HEK293 (cell line): Measurements from ENCODE around the gene AFF2.

Source experiments
- CTCF ChIA-PET: fragments of 350-600 bp; formaldehyde crosslinking; extraction: SDS; loops from one replicate; lab custom pipeline; 2021; ENCODE audit warnings: antibody characterized with exemption; lab: Yijun Ruan, JAX
- POLR2A ChIA-PET: fragments of 300-600 bp; formaldehyde crosslinking; extraction: SDS; loops from one replicate; lab custom pipeline; 2020; ENCODE audit warnings: antibody characterized with exemption, inconsistent platforms; lab: Yijun Ruan, JAX
- H3K27ac ChIP-seq: fragments of 200-500 bp; sonication (Bioruptor generic); 2 replicates; pipeline ENCODE4 v1.5.1; 2014; ENCODE audit warnings: low read depth, low read length, control low read depth, inconsistent platforms; ENCODE audit errors: extremely low read depth
- H3K36me3 ChIP-seq, 2 experiments: fragments of 200-500 bp in 1 of 2; sonication (Bioruptor generic) in 1 of 2; 1 replicate in 1 of 2; 2 replicates in 1 of 2; pipeline ENCODE4 v1.5.1; 2014 to 2017; ENCODE audit warnings: inconsistent platforms in 2 of 2, low read length in 2 of 2; ENCODE audit not compliant: control insufficient read depth in 2 of 2, insufficient read depth in 1 of 2
- H3K4me1 ChIP-seq: fragments of 200-500 bp; sonication (Bioruptor generic); 2 replicates; pipeline ENCODE4 v1.5.1; 2014; ENCODE audit warnings: mild to moderate bottlenecking, low read length, inconsistent platforms; ENCODE audit not compliant: control insufficient read depth, insufficient read depth
- H3K4me3 ChIP-seq: 2 replicates; pipeline ENCODE4 v1.5.1; 2011; ENCODE audit warnings: low read depth, mild to moderate bottlenecking, control low read depth, low read length, moderate library complexity
- H3K9me3 ChIP-seq: fragments of 200-500 bp; sonication (Bioruptor generic); 2 replicates; pipeline ENCODE4 v1.5.1; 2014; ENCODE audit warnings: low read depth, low read length, inconsistent platforms; ENCODE audit not compliant: control insufficient read depth, insufficient read depth
- GLI2 ChIP-seq: fragments of 450-650 bp; formaldehyde crosslinking; IDR thresholded peaks from 2 replicates; pipeline ENCODE4; 2017; ENCODE audit warnings: missing biosample characterization, missing genetic modification characterization, low read depth, borderline replicate concordance
- MEIS1 ChIP-seq: sonication (generic); formaldehyde crosslinking; IDR thresholded peaks from 2 replicates; pipeline ENCODE4 v1.8.1; 2022; ENCODE audit warnings: missing genetic modification reagents, mild to moderate bottlenecking, borderline replicate concordance
- PRDM1 ChIP-seq: fragments of 450-650 bp; formaldehyde crosslinking; IDR thresholded peaks from 2 replicates; pipeline ENCODE4; 2016; ENCODE audit warnings: missing biosample characterization, missing genetic modification characterization
- SCRT1 ChIP-seq: fragments of 450-650 bp; formaldehyde crosslinking; IDR thresholded peaks from 2 replicates; pipeline ENCODE4 v1.5.1; 2016; ENCODE audit warnings: missing biosample characterization, missing genetic modification characterization, borderline replicate concordance
- ZBTB48 ChIP-seq: fragments of 450-650 bp; formaldehyde crosslinking; IDR thresholded peaks from 2 replicates; pipeline ENCODE4 v1.5.1; 2016; ENCODE audit warnings: missing biosample characterization, missing genetic modification characterization
- ZFHX2 ChIP-seq: fragments of 450-650 bp; formaldehyde crosslinking; conservative IDR thresholded peaks from 2 replicates; pipeline ENCODE4 v1.5.1; 2016; ENCODE audit warnings: missing biosample characterization, missing genetic modification characterization
- ZFP37 ChIP-seq: fragments of 450-650 bp; formaldehyde crosslinking; IDR thresholded peaks from 2 replicates; pipeline ENCODE4 v1.5.1; 2016; ENCODE audit warnings: missing biosample characterization, missing genetic modification characterization
- ZFP69B ChIP-seq: fragments of 450-650 bp; formaldehyde crosslinking; IDR thresholded peaks from 2 replicates; pipeline ENCODE4 v1.5.1; 2016; ENCODE audit warnings: missing biosample characterization, missing genetic modification characterization
- ZNF112 ChIP-seq: fragments of 450-650 bp; formaldehyde crosslinking; IDR thresholded peaks from 2 replicates; pipeline ENCODE4 v1.5.0; 2017; ENCODE audit warnings: missing biosample characterization, missing genetic modification characterization
- ZNF132 ChIP-seq: fragments of 450-650 bp; formaldehyde crosslinking; IDR thresholded peaks from 2 replicates; pipeline ENCODE4 v1.5.1; 2017; ENCODE audit warnings: missing biosample characterization, missing genetic modification characterization, borderline replicate concordance
- ZNF175 ChIP-seq: fragments of 450-650 bp; formaldehyde crosslinking; IDR thresholded peaks from 2 replicates; pipeline ENCODE4 v1.5.1; 2016; ENCODE audit warnings: missing biosample characterization, missing genetic modification characterization
- ZNF24 ChIP-seq: fragments of 450-650 bp; formaldehyde crosslinking; IDR thresholded peaks from 2 replicates; pipeline ENCODE4 v1.5.1; 2016; ENCODE audit warnings: missing biosample characterization, missing genetic modification characterization
- ZNF280C ChIP-seq: fragments of 450-650 bp; formaldehyde crosslinking; IDR thresholded peaks from 2 replicates; pipeline ENCODE4 v1.5.1; 2016; ENCODE audit warnings: missing biosample characterization, missing genetic modification characterization
- ZNF404 ChIP-seq: fragments of 450-650 bp; formaldehyde crosslinking; IDR thresholded peaks from 2 replicates; pipeline ENCODE4 v1.5.1; 2017; ENCODE audit warnings: missing biosample characterization, missing genetic modification characterization
- ZNF501 ChIP-seq: fragments of 450-650 bp; formaldehyde crosslinking; IDR thresholded peaks from 2 replicates; pipeline ENCODE4 v1.5.1; 2016; ENCODE audit warnings: missing biosample characterization, missing genetic modification characterization
- ZNF510 ChIP-seq: fragments of 450-650 bp; formaldehyde crosslinking; IDR thresholded peaks from 2 replicates; pipeline ENCODE4 v1.5.1; 2018; ENCODE audit warnings: mild to moderate bottlenecking, missing genetic modification characterization, missing biosample characterization; ENCODE audit not compliant: insufficient replicate concordance
- ZNF513 ChIP-seq: fragments of 450-650 bp; IDR thresholded peaks from 2 replicates; pipeline ENCODE4 v1.5.1; 2018; ENCODE audit warnings: missing biosample characterization, missing genetic modification characterization
- ZNF596 ChIP-seq: fragments of 450-650 bp; IDR thresholded peaks from 2 replicates; pipeline ENCODE4 v1.5.0; 2018; ENCODE audit warnings: missing biosample characterization, mild to moderate bottlenecking, missing genetic modification characterization, moderate library complexity
- ZNF707 ChIP-seq: fragments of 450-650 bp; formaldehyde crosslinking; IDR thresholded peaks from 2 replicates; pipeline ENCODE4 v1.5.1; 2016; ENCODE audit warnings: missing biosample characterization, missing genetic modification characterization
- ZNF768 ChIP-seq: fragments of 450-650 bp; formaldehyde crosslinking; IDR thresholded peaks from 2 replicates; pipeline ENCODE4 v1.5.1; 2018; ENCODE audit warnings: missing biosample characterization, mild to moderate bottlenecking, missing genetic modification characterization
- ZNF776 ChIP-seq: fragments of 450-650 bp; formaldehyde crosslinking; IDR thresholded peaks from 2 replicates; pipeline ENCODE4 v1.5.0; 2017; ENCODE audit warnings: missing biosample characterization, missing genetic modification characterization, borderline replicate concordance
- ZNF830 ChIP-seq: fragments of 450-650 bp; IDR thresholded peaks from 2 replicates; pipeline ENCODE4 v1.5.0; 2018; ENCODE audit warnings: missing biosample characterization, missing genetic modification characterization, low read depth, mild to moderate bottlenecking, moderate library complexity
- ZNF843 ChIP-seq: fragments of 450-650 bp; formaldehyde crosslinking; IDR thresholded peaks from 2 replicates; pipeline ENCODE4 v1.5.1; 2016; ENCODE audit warnings: missing biosample characterization, missing genetic modification characterization
- TF ChIP-seq, protein P1 (sequence below): fragments of 450-650 bp; formaldehyde crosslinking; optimal IDR thresholded peaks from 2 replicates; pipeline ENCODE3; 2016; ENCODE audit warnings: missing biosample characterization, mild to moderate bottlenecking, missing genetic modification characterization
- TF ChIP-seq, protein P2 (sequence below): fragments of 450-650 bp; formaldehyde crosslinking; IDR thresholded peaks from 2 replicates; pipeline ENCODE4 v1.5.1; 2016; ENCODE audit warnings: missing biosample characterization, missing genetic modification characterization

The AFF2 gene

DNA sequence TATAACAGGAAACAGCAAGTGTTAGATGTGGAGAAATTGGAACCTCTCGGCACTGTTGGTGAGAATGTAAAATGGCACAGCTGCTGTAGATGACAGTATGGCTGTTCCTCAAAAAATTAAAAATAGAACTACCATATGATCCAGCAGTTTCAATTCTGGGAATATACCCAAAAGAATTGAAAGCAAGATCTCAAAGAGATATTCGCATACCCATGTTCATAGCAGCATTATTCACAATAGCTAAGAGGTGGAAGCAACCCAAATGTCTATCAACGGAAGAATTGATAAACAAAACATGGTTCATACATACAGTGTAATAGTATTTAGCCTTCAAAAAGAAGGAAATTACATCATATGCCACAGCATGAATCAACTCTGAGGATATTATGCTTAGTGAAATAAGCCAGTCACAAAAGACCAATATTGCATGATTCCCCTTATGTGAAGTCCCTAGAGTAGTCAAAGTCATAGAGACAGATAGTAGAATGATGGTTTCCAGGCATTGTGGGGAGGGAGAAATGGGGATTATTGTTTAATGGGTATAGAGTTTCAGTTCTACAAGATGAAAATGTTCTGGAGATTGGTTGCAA, 537.0 kb downstream of the AFF2 start:
- ChIA-PET POLR2A (no interaction called here), CTCF (no interaction called here)
- H3K9me3 ChIP-seq: no peaks in the 10 kb centered on the region
- no peak overlapping the region for H3K4me3 ChIP-seq
- H3K27ac ChIP-seq: no peak overlapping the region
- no peaks in the 10 kb centered on the region for H3K4me1 ChIP-seq
- H3K36me3 ChIP-seq: no peaks in the 10 kb centered on the region
- TF ChIP-seq ZNF830 (tag by site-specific recombination): no peak
- no peak for TF ChIP-seq ZFP37 (tag by site-specific recombination)
- TF ChIP-seq ZNF510 (tag by site-specific recombination): no peak
- TF ChIP-seq MEIS1 (CRISPR knock-in tag): no peak
- no peak for TF ChIP-seq ZNF280C
- TF ChIP-seq ZNF132: no peak
- no peak for TF ChIP-seq ZNF776 (tag by site-specific recombination)
- no peak for TF ChIP-seq GLI2 (tag by site-specific recombination)
- TF ChIP-seq ZNF175: no peak
- TF ChIP-seq ZNF112 (tag by site-specific recombination): no peak
- TF ChIP-seq ZNF843: no peak
- TF ChIP-seq ZNF404 (tag by site-specific recombination): no peak
- no peak for TF ChIP-seq ZNF501 (tag by site-specific recombination)
- no peak for TF ChIP-seq ZNF513 (tag by site-specific recombination)

GRCh38 chrX:149039057-149039456, 538.6 kb downstream of the AFF2 start:
- POLR2A ChIA-PET: no interaction called here
- no peak overlapping the region for H3K27ac ChIP-seq
- no peaks in the 10 kb centered on the region for H3K36me3 ChIP-seq

DNA sequence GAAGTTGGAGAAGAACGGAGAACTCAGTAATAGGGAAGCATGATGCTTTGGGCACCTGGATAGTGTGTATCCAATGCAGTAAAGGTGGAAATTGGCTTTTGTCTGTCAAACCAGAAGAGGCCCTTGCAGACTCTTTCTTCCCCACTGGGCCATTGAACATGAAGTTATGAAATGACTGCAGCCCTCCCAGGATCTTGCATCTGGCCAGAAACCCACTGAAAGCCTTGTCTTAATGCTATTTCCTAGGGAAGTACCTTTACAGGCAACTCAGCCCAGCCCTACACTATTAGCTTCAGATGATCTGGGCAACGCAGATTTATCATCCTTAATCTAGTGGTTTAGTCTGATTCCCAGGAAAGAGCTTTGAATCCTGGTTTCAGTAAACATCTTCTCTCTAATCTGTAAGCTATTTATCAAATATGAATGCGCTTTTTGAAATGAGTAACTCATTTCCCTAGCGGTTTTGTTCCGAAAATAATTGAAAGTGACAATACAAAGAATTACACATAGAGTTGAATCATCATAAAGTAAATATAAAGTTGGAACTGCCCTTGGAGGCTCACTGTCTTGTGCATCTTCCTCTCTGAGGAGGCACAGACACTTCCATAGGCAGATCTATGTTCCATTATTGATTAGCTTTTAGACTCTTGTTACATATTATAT, 540.6 kb downstream of the AFF2 start:
- H3K27ac ChIP-seq: no peak overlapping the region
- no peaks in the 10 kb centered on the region for H3K36me3 ChIP-seq
- ChIA-PET CTCF (interaction anchor here (0.7 kb wide), 1 partner anchor 127 kb away, joined by 5 read pairs; no protein-coding TSS in a partner anchor), POLR2A (no interaction called here)
- H3K4me1 ChIP-seq: no peaks in the 10 kb centered on the region
- no peaks in the 10 kb centered on the region for H3K9me3 ChIP-seq
- no peak overlapping the region for H3K4me3 ChIP-seq
- TF ChIP-seq, protein P1, sequence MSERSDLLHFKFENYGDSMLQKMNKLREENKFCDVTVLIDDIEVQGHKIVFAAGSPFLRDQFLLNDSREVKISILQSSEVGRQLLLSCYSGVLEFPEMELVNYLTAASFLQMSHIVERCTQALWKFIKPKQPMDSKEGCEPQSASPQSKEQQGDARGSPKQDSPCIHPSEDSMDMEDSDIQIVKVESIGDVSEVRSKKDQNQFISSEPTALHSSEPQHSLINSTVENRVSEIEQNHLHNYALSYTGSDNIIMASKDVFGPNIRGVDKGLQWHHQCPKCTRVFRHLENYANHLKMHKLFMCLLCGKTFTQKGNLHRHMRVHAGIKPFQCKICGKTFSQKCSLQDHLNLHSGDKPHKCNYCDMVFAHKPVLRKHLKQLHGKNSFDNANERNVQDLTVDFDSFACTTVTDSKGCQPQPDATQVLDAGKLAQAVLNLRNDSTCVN (tag by site-specific recombination): no peak
- TF ChIP-seq ZBTB48 (tag by site-specific recombination) (no peak), ZNF707 (tag by site-specific recombination) (no peak), ZFHX2 (tag by site-specific recombination) (no peak), ZNF596 (no peak), ZFP69B (tag by site-specific recombination) (no peak), ZNF843 (no peak), SCRT1 (tag by site-specific recombination) (no peak)
- TF ChIP-seq, protein P2, sequence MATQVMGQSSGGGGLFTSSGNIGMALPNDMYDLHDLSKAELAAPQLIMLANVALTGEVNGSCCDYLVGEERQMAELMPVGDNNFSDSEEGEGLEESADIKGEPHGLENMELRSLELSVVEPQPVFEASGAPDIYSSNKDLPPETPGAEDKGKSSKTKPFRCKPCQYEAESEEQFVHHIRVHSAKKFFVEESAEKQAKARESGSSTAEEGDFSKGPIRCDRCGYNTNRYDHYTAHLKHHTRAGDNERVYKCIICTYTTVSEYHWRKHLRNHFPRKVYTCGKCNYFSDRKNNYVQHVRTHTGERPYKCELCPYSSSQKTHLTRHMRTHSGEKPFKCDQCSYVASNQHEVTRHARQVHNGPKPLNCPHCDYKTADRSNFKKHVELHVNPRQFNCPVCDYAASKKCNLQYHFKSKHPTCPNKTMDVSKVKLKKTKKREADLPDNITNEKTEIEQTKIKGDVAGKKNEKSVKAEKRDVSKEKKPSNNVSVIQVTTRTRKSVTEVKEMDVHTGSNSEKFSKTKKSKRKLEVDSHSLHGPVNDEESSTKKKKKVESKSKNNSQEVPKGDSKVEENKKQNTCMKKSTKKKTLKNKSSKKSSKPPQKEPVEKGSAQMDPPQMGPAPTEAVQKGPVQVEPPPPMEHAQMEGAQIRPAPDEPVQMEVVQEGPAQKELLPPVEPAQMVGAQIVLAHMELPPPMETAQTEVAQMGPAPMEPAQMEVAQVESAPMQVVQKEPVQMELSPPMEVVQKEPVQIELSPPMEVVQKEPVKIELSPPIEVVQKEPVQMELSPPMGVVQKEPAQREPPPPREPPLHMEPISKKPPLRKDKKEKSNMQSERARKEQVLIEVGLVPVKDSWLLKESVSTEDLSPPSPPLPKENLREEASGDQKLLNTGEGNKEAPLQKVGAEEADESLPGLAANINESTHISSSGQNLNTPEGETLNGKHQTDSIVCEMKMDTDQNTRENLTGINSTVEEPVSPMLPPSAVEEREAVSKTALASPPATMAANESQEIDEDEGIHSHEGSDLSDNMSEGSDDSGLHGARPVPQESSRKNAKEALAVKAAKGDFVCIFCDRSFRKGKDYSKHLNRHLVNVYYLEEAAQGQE (tag by site-specific recombination): no peak

More at GRCh38 chrX:149039057-149039456, 538.6 kb downstream of the AFF2 start:
- Histone ChIP-seq H3K4me1 (no peaks in the 10 kb centered on the region), H3K9me3 (no peaks in the 10 kb centered on the region), H3K4me3 (no peak overlapping the region)
- TF ChIP-seq ZFHX2 (tag by site-specific recombination) (no peak), ZNF768 (tag by site-specific recombination) (no peak), ZNF24 (tag by site-specific recombination) (no peak), PRDM1 (tag by site-specific recombination) (no peak), ZNF830 (tag by site-specific recombination) (no peak)
- CTCF ChIA-PET: no interaction called here
